Raji (cell line): ENCODE measurements around the gene GUCY1B1.

Source experiments
- POLR2A ChIP-seq: IDR thresholded peaks from 2 replicates; pipeline ENCODE4 v1.6.1; 2011; ENCODE audit warnings: low read depth, low read length, control low read depth; ENCODE audit not compliant: insufficient read depth

GUCY1B1 gene

GRCh38 chr4:155777971-155778735, 19.3 kb downstream of the GUCY1B1 start:
- no peak for TF ChIP-seq POLR2A

GRCh38 chr4:155780775-155781174, 22.0 kb downstream of the GUCY1B1 start:
- TF ChIP-seq POLR2A = no peak

GRCh38 chr4:155781249-155781831, 22.5 kb downstream of the GUCY1B1 start:
- TF ChIP-seq POLR2A = no peak

- TF ChIP-seq POLR2A = no peak
These were observed 25.8 kb downstream of the GUCY1B1 start for GRCh38 chr4:155784637-155785036.

- no peak for TF ChIP-seq POLR2A
These were observed 27.0 kb downstream of the GUCY1B1 start for GRCh38 chr4:155785828-155786227.

GRCh38 chr4:155787113-155787710, 28.4 kb downstream of the GUCY1B1 start:
- TF ChIP-seq POLR2A = no peak

- TF ChIP-seq POLR2A = no peak
These were observed 30.6 kb downstream of the GUCY1B1 start for GRCh38 chr4:155789391-155789790.

- no peak for TF ChIP-seq POLR2A
These were observed 31.2 kb downstream of the GUCY1B1 start for GRCh38 chr4:155789982-155790381.

GRCh38 chr4:155794589-155795236, 35.9 kb downstream of the GUCY1B1 start:
- TF ChIP-seq POLR2A = no peak

GRCh38 chr4:155795991-155796390, 37.2 kb downstream of the GUCY1B1 start:
- TF ChIP-seq POLR2A = no peak

GRCh38 chr4:155799116-155799793, 40.4 kb downstream of the GUCY1B1 start:
- no peak for TF ChIP-seq POLR2A

GRCh38 chr4:155799794-155800123, 40.9 kb downstream of the GUCY1B1 start:
- TF ChIP-seq POLR2A = no peak

GRCh38 chr4:155800685-155801343, 42.0 kb downstream of the GUCY1B1 start:
- TF ChIP-seq POLR2A = no peak

- TF ChIP-seq POLR2A = no peak
These were observed 43.6 kb downstream of the GUCY1B1 start for GRCh38 chr4:155802190-155802959.
